Measurements from ENCODE around the gene ARHGAP18.

ARHGAP18 gene

DNA sequence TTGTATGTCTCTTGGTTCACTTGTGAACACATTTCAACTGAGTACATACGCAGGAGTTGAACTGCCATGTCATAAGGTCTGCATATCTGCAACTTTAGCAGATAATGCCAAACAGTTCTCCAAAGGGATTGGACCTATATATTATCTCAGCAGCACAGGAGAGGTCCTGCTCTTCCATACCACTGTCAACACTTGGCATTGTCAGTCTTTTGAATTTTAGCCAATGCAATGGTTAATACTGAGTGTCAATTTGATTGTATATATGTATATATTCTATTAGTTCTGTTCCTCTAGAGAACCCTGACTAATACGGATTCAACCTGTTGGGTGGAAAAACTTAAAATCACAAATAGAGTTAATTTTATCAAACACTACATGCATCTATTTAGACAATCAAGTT, 26.1 kb upstream of the ARHGAP18 start:
- TF ChIP-seq POLR2A (IDR thresholded peaks at IDR 0.05; ENCODE audit: low read length) (no peak), GATA1 (IDR thresholded peaks at IDR 0.05; ENCODE audit: low read depth, low read length) (no peak)
- peak in 1 of 2 experiments; percentile 36 for DNase-seq

DNA sequence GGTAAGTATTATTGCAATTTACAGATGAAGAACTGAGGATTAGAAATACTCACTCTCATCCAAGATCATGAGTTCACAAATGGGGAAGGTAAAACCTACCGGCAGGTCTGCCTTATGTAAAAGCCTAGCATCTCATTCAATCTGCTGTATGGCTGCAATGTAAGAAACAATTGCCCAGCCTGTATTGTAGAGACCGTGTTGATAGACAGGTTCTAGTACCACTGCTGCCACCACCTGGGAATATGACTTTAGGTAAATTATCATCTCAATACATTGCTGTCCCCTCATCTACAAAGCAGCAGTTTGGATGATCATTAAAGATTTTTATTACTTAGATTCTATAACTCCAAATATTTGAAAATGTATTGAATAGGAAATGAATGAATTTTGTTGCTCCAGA, 23.3 kb upstream of the ARHGAP18 start:
- no peak for TF ChIP-seq GATA1 (IDR thresholded peaks at IDR 0.05; ENCODE audit: low read depth, low read length)
- TF ChIP-seq POLR2A (IDR thresholded peaks at IDR 0.05; ENCODE audit: low read length) = no peak
- peak in 1 of 2 experiments; percentile 16 for DNase-seq

DNA sequence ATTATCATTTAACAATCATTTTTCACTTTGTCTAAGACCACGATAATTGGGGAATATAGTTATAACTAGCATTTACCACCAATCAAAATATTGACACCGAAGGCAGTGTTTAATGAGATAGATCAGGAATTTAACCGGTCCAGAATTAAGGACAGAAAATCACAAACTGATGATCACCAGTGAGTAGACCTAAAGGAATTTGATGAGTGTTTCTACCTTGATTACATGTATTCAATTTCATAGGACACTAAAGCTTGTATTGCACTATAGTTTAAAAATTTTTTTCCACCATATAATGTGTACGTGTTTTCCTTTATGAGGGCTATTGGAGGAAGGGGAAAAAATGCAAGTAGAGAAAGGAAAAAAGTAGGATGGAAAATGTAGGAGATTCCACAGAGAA, 22.6 kb upstream of the ARHGAP18 start:
- no peak for TF ChIP-seq POLR2A (IDR thresholded peaks at IDR 0.05; ENCODE audit: low read length)
- TF ChIP-seq GATA1 (IDR thresholded peaks at IDR 0.05; ENCODE audit: low read depth, low read length) = no peak
- DNase-seq = no peak

DNA sequence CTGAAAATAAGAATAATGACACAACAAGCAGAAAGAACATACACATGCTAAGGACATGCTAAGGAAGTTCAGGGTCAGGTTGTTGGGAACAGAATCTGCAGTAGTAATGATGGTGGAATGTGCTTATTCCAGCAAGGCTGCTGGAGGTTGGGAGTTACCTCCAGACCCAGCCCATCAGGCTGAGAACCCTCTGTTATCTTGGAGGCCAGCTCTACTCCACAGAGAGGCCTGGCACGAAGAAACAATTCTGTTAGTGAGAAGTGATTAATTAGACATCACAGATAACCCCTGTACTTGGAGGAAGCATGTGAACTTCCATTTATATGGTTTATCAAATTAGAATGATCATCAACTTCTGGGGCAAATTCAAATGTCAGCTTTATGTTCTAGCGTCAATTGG, 22.1 kb upstream of the ARHGAP18 start:
- peak; percentile 68 to 87 for DNase-seq
- peak; percentile 37 for TF ChIP-seq GATA1 (IDR thresholded peaks at IDR 0.05; ENCODE audit: low read depth, low read length)
- TF ChIP-seq POLR2A (IDR thresholded peaks at IDR 0.05; ENCODE audit: low read length) = no peak

DNA sequence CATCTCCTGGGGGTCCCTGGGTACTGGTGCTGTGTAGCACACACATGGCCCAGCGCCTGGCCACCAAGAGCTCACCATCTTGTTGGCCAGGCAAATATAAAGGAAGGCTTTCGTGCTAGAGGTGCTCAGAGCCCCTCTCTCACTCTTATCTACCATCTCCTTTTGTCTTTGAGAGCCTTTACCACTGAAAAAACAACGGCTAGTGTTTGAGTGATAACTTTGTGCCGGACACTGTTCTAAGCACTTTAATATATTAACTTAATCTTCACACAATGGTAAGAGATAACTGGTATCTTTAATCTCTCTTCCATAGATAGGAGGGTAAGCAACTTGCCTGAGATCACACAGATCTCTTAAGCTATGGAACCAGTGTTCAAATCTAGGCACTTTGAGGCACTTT, 21.5 kb upstream of the ARHGAP18 start:
- TF ChIP-seq GATA1 (IDR thresholded peaks at IDR 0.05; ENCODE audit: low read depth, low read length) = no peak
- TF ChIP-seq POLR2A (IDR thresholded peaks at IDR 0.05; ENCODE audit: low read length) = no peak
- DNase-seq = peak; percentile 42 to 55

DNA sequence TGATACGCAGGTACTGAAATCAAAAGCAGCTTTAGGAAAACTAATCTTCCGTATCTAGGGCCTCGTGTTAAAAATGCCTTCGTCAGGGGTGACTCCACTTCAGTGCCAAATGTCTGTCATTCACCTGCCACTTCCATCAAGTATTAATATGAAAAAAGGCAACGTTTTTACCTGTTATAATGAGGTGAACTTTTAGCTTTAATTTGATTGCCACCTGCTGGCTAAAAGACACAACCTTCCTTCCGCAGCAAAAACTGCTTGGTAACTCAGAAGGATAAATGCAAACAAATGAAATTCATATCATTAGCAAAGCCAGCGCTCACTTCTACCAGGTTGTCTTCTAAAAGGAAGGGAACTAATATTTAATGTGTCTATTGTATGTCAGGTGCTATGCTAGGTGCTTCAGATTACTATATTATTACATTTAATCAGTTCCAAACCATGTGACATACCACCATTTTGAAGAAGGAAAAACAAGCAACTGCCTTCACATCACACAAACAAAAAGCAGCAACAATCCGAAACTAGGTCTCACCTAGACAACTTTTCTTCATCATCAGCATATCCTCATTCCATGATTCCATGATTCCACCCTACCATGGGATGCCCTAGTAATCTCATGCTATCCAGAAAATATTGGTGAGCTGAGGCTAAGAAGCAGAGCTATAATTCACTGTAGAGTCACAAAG, 20.6 kb upstream of the ARHGAP18 start:
- peak; percentile 59 to 71 for DNase-seq
- TF ChIP-seq POLR2A (IDR thresholded peaks at IDR 0.05; ENCODE audit: low read length) (no peak), GATA1 (IDR thresholded peaks at IDR 0.05; ENCODE audit: low read depth, low read length) (no peak)

DNA sequence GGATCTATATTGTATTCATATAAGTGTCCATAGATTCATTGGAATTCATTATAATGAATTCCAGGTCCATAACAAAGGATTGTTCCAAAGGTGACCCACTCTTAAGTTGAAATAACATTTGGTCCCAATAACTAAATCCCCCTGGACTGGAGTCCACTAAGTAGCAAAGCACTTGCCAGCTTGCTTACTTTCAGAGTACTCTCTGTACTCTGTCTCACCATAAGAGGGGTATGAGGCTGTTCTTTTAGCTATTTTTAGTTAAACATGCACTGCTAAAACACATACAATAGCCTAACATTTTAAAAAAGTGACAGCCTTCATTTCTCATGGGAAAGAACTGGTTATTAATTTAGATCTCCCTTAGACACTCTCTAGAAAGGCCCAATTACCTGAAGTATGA, 16.7 kb upstream of the ARHGAP18 start:
- TF ChIP-seq POLR2A (IDR thresholded peaks at IDR 0.05; ENCODE audit: low read length) = no peak
- TF ChIP-seq GATA1 (IDR thresholded peaks at IDR 0.05; ENCODE audit: low read depth, low read length) = no peak
- no peak for DNase-seq

DNA sequence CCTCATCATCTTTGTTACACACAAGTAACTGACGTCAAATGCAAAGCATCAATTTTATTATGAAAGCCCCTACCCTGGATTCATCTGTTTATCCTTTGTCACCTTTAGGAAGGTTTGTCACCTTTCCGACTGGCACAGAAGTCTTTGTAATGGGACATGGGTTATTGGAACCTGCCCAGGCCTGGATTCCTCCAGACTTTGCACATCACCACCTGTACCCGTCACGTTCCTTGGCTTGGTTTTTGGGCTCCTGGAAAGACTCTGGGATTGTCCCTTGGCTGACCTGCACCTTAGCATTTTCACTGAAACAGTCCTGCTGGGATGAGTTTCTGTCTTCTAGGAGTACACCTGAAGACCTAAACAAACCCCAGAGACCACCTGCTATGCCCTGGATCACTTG, 15.4 kb upstream of the ARHGAP18 start:
- TF ChIP-seq POLR2A (IDR thresholded peaks at IDR 0.05; ENCODE audit: low read length) (no peak), GATA1 (IDR thresholded peaks at IDR 0.05; ENCODE audit: low read depth, low read length) (no peak)

DNA sequence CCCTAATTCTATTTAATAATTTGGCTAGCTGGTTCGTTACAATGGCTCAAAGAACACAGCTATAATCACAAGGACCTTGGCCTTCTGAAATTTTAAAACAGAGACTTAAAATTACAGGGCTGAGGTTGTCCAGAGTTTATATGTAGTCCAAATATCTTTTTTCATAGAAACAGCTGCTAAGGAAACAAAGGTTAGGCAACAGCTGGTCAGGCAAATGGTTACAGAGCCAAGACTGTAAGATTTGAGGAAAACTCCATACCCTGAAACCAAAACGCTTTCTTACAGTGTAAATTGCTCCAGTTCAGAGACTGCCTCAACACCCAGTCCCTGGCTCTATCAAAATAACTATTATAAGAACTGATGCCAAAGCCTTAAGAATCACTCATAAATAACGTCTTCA, 9.7 kb upstream of the ARHGAP18 start:
- DNase-seq = no peak
- TF ChIP-seq GATA1 (IDR thresholded peaks at IDR 0.05; ENCODE audit: low read depth, low read length) = no peak
- TF ChIP-seq POLR2A (IDR thresholded peaks at IDR 0.05; ENCODE audit: low read length) = no peak

More for the DNA sequence above, 15.4 kb upstream of the ARHGAP18 start:
- DNase-seq = no peak

DNA sequence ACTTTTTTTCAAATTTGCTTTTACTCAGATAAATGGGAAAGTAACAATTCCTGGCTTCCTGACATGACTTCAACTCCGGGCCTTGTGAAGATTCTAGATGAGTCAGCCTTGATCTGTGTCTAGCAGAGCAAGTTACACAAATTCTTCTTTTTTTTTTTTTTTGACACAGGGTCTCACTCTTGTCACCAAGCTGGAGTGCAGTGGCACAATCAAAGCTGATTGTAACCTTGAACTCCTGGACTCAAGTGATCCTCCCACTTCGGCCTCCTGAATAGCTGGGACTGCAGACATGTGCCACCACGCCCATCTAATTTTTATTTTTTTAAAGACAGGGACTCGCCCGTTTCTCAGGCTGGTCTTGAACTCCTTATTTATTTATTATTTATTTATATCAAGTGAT, 7.3 kb upstream of the ARHGAP18 start:
- DNase-seq = peak; percentile 13 to 15
- TF ChIP-seq GATA1 (IDR thresholded peaks at IDR 0.05; ENCODE audit: low read depth, low read length) (no peak), POLR2A (IDR thresholded peaks at IDR 0.05; ENCODE audit: low read length) (no peak)

DNA sequence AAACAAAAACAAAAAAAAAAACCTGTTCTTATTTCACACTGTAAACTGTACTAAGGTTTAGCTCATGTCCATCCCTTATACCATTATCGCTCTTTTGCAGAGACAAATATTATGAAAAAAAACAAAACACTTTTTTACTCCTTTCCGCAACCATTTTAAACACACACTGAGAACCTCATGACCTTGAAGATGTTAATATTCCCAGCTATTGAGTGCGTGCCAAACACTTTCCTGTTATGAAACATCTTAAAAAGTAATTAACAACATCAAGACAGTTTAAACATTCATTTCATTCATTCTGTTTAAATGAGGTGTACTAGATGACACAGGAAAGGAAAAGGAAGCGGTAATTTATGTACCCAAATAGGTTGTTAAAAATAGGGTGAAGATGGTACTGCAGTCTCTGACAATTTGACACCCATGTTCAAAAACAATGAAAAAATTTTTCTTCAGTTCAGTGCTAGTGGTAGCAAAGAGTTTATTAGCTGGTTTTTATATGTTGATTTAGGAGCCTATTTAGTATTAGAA, 3.9 kb upstream of the ARHGAP18 start:
- no peak for TF ChIP-seq GATA1 (IDR thresholded peaks at IDR 0.05; ENCODE audit: low read depth, low read length)
- no peak for TF ChIP-seq POLR2A (IDR thresholded peaks at IDR 0.05; ENCODE audit: low read length)
- DNase-seq = no peak

DNA sequence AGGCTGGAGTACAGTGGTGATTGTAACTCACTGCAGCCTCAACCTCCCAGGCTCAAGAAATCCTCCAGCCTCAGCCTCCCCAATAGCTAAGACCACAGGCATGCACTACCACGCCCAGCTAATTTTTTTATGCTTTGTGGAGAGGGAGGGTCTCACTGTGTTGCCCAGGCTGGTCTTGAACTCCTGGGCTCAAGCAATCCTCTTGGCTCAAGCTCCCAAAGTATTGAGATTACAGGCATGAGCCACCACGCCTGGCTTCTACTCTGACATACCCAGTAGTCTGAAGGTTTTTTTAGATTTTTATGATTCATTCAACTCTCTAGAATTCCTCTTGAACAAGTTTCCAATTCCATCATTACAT, 1.3 kb upstream of the ARHGAP18 start:
- no peak for DNase-seq
- TF ChIP-seq GATA1 (IDR thresholded peaks at IDR 0.05; ENCODE audit: low read depth, low read length) = no peak
- TF ChIP-seq POLR2A (IDR thresholded peaks at IDR 0.05; ENCODE audit: low read length) = no peak

DNA sequence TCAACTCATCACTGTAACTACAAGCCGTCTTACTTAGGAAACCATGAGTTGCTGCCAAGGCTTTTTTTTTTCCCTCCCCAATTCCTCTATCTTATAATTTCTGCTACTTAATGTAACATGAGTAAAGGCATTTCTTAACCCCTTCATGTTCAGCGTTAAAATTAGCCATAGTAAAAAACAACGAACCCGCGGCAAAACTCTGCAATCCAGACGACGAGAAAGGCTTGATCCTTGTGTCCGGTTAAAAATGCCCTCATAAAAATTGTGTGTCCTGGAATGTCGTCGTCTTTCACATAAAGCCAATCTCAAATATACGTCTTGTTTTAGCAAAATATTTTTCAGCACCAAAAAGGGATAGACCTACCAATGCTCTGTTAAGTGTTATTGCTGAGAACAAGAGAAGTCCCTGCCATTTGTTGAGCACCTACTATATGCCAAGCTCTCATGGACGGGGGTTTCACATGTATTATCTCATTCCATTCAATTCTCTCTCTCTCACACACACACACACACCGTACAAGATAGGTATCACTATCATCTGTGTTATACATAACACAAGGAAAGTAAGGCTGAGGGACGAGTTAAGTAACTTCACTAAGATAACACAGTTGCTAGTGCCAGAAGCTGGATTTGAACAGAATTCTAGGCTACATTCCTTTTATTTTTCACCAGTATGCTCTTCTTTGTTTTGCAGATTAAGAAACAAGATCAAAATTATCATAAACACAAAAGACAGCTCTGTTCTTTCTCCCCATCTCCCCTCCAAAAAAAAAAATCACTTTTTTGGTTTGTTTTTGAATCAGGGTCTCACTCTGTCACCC, 683 bp upstream of the ARHGAP18 start:
- no peak for TF ChIP-seq GATA1 (IDR thresholded peaks at IDR 0.05; ENCODE audit: low read depth, low read length)
- TF ChIP-seq POLR2A (IDR thresholded peaks at IDR 0.05; ENCODE audit: low read length) = no peak
- DNase-seq = peak; percentile 46 to 54

DNA sequence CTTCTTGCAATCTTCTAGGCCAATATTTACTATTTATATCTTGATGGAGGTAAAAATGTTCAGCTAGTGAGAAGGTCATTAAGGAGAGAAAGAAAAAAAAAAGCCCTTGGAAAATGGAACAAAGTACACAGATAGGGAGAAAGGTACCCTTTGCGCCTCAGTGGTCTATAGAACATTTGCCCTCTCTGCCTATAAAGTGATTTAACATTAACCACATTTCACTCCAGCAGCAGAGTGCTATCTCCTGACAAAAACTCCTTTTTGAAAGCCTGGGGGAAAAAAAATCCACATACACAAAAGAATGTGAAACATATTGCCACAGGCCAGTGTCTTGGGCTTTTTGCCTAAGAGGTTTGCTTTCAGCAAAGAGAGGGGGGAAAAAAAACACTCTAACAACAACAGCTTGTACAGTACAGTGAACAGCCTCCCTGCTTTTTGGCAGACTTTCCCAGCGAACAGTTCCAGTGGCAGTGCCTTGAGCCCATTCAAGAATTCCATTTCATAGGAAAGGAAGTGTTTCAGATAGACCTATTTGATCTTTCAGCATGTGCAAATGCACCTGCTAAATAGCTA, 695 bp downstream of the ARHGAP18 start:
- no peak for TF ChIP-seq POLR2A (IDR thresholded peaks at IDR 0.05; ENCODE audit: low read length)
- no peak for TF ChIP-seq GATA1 (IDR thresholded peaks at IDR 0.05; ENCODE audit: low read depth, low read length)
- peak in 1 of 2 experiments; percentile 57 for DNase-seq
